ENCODE results near the gene KPNA2.
"Not testable (repeated sequence)": the region's sequence is repeated elsewhere in the genome, so short reads cannot be mapped to it uniquely, and the experiment has no call there.

Gene KPNA2

GRCh38 chr17:68061512-68062313 is 26.2 kb downstream of the KPNA2 start:
- DNase-seq = no peak

- not testable (repeated sequence) for DNase-seq
These were observed 29.8 kb downstream of the KPNA2 start for GRCh38 chr17:68065366-68065765.

- not testable (repeated sequence) for DNase-seq
These were observed 33.0 kb downstream of the KPNA2 start for GRCh38 chr17:68068512-68068911.

GRCh38 chr17:68070582-68071444 is 35.3 kb downstream of the KPNA2 start:
- DNase-seq = not testable (repeated sequence)

GRCh38 chr17:68074279-68074678 is 38.7 kb downstream of the KPNA2 start:
- DNase-seq = no peak

- DNase-seq = not testable (repeated sequence)
These were observed 40.5 kb downstream of the KPNA2 start for GRCh38 chr17:68075953-68076607.

GRCh38 chr17:68077498-68077897 is 42.0 kb downstream of the KPNA2 start:
- DNase-seq = not testable (repeated sequence)

GRCh38 chr17:68080411-68081150 is 45.0 kb downstream of the KPNA2 start:
- no peak for DNase-seq

- not testable (repeated sequence) for DNase-seq
These were observed 46.0 kb downstream of the KPNA2 start for GRCh38 chr17:68081305-68082265.

- no peak for DNase-seq
These were observed 50.3 kb downstream of the KPNA2 start for GRCh38 chr17:68085771-68086381.

- DNase-seq = not testable (repeated sequence)
These were observed 51.1 kb downstream of the KPNA2 start for GRCh38 chr17:68086666-68087065.

- DNase-seq = not testable (repeated sequence)
These were observed 51.6 kb downstream of the KPNA2 start for GRCh38 chr17:68087131-68087623.

- no peak for DNase-seq
These were observed 52.3 kb downstream of the KPNA2 start for GRCh38 chr17:68087851-68088250.

GRCh38 chr17:68089881-68090280 is 54.3 kb downstream of the KPNA2 start:
- DNase-seq = peak; percentile 19

- DNase-seq = no peak
These were observed 59.0 kb downstream of the KPNA2 start for GRCh38 chr17:68094481-68095078.

- DNase-seq = no peak
These were observed 59.8 kb downstream of the KPNA2 start for GRCh38 chr17:68095205-68095811.

- DNase-seq = no peak
These were observed 60.6 kb downstream of the KPNA2 start for GRCh38 chr17:68096111-68096510.

Data from COR-L47 (cell line).